ENCODE measurements around the gene ENDOV. TPM values are rescaled to one million over a fixed set of nuclear protein-coding genes. Genes with fewer than 3 reads are reported as not detected.

The ENDOV gene
- total RNA-seq, 1 donor from 2014 or later, result 9.9 TPM

GRCh38 chr17:80485846-80486245 is 70.9 kb downstream of the ENDOV start:
- DNase-seq, result no peak

- no peak for DNase-seq
Measured at GRCh38 chr17:80486692-80487091, 71.7 kb downstream of the ENDOV start.

- no peak for DNase-seq
Measured at GRCh38 chr17:80487511-80487910, 72.5 kb downstream of the ENDOV start.

Small RNAs within 50 kb of the gene (small RNA-seq; reads per million reads assigned to genes)
- not detected for gene MIR4730 (ENCODE audit: low replicate concordance)

Other genes with a start within 250 kb of the ENDOV start
- gene CARD14, start 245.1 kb upstream of the ENDOV start, total RNA-seq, result 7.3 TPM
- 9.9 TPM for gene SGSH, start 194.8 kb upstream of the ENDOV start, total RNA-seq
- gene SLC26A11, start 194.7 kb upstream of the ENDOV start, total RNA-seq, result 6.4 TPM
- gene RNF213, start 154.3 kb upstream of the ENDOV start, total RNA-seq, result 59.0 TPM
- gene NPTX1, start 61.4 kb downstream of the ENDOV start, total RNA-seq, result 0.30 TPM
- 22.0 TPM for gene RPTOR, start 129.7 kb downstream of the ENDOV start, total RNA-seq

Data from skin of body (tissue), 3 donors.